NOMO-1 treated with dmso at 0.1 percent for 144 hours (cell line): ENCODE measurements around the gene ZNF367.
"Not testable (repeated sequence)": the region's sequence is repeated elsewhere in the genome, so short reads cannot be mapped to it uniquely, and the experiment has no call there.

Experiments
- DNase-seq: peaks from one replicate; lab custom pipeline; 2025; ENCODE audit not compliant: unreplicated experiment; lab: John Stamatoyannopoulos, UW

Gene ZNF367

DNA sequence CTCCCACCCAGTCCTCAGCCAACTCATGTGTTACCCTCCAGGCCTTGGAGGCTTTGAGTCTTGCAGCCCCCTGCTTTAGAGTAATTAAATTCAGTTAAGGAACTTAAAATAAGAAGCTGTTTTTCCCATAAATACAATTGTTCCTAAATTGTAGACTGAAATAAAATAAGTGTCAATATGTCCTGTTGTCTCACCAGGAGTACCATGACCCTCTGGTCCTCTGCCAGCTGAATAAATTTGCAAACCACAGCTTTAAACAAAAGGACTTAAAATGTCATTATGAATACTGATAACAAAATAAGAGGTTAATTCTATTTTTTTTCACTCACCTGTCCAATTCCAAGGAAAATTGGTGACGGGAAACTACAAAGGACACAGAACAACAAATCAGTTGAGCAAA, 50.2 kb downstream of the ZNF367 start:
- no peak for DNase-seq

DNA sequence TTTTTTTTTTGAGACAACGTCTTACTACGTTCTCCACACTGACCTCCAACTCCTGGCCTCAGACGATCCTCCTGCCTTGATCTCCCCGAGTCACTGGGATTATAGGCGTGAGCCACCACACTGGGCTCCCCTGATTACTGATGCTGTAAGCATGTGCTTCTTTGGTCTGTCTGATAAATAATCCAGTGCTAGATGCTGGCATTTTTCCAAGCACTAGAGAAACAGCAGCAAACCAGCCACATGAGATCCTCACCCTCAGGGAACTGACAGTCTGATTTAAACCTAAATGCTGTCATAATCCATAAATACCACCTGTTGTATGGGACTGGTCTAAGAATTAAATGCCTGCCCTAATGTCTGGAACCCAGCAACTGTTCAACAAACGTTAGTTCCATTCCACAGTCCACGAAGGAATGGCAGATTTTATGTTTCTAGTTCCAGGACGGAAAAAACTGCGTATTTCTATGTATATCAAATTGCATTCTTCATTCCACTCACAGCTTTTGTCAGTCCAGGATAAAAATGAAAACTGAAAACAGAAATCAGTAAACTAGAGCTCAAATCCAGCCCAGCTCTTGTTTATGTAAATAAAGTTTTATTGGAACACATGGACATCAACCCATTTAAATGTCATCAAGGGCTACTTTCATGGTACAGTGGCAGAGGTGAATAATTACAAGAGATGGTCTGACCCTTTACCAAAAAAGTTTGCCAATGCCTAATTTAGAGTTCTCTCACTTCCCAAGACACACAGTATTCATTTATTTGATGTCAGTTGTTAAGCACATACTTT, 54.8 kb downstream of the ZNF367 start:
- DNase-seq, result no peak

DNA sequence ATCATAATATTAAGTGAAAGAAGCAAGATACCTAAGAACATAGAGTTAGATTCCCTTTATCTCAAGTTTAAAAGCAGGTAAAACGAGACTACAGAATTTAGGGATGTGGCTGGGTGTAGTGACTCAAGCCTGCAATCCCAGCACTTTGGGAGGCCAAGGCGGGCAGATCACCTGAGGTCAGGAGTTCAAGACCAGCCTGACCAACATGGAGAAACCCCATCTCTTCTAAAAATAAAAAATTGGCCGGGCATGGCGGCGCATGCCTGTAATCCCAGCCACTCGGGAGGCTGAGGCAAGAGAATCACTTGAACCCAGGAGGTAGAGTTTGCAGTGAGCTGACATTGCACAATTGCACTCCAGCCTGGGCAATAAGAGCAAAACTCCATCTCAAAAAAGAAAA, 56.1 kb downstream of the ZNF367 start:
- DNase-seq, result not testable (repeated sequence)

DNA sequence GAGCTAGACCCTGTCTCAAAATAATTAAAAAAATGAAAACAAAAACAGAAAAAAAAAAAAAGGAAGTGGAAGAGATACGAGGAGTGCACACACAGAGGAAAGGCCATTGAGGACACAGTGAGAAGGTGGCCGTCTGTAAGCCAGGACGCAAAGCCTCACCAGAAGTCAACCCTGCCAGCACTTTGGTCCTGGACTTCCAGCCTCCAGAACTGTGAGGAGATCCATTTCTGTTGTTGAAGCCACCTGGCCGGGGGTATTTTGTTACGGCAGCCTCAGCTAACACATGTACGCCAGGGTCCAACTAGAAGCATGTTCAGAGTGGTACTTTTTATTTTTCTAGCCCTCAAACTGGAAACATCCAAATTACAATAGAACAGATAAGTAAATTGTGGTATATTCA, 56.5 kb downstream of the ZNF367 start:
- no peak for DNase-seq

DNA sequence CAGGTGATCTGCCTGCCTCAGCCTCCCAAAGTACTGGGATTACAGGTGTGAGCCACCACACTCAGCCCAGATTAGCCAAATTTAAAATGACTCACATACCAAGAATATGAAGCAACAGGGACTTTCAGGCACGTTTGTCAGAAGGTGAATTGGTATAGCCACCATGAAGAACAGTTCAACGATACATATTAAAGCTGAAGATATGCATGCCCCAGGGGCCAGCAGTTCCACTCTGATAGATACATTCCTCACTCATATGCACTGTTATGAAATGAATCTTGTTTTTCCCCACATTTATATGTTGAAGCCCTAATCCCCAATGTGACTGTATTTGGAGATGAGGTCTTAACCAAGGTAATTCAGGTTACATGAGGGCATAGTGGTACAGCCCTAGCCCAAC, 57.2 kb downstream of the ZNF367 start:
- DNase-seq, result no peak

DNA sequence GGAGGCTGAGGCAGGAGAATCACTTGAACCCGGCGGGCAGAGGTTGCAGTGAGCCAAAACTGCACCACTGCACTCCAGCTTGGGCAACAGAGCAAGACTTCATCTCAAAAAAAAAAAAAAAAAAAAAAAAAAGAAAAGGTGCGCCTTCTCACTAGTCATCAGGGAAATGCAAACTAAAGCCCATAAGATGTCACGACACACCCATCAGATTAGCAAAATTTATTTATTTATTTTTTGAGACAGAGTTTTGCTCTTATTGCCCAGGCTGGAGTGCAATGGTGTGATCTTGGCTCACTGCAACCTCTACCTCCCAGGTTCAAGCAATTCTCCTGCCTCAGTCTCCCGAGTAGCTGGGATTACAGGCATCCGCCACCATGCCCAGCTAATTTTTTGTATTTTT, 57.6 kb downstream of the ZNF367 start:
- DNase-seq, result not testable (repeated sequence)

DNA sequence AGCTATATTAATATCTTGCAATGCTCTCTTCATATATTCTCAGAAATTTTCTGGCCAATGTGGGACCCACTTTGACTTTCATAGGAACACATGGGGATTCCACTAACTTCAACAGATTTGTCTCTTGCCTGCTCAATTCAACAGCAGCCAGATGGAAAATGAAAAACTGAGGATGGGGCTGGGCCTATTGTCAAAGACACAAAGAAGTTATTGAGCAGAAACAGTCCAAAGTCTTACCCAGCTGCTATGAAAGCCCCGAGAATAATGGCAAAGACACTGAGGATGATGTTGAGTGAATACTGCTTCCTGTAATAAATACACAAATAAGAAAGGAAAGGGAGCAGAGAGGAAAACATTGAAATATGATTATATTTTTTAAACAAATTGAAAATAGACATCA, 67.3 kb downstream of the ZNF367 start:
- no peak for DNase-seq

DNA sequence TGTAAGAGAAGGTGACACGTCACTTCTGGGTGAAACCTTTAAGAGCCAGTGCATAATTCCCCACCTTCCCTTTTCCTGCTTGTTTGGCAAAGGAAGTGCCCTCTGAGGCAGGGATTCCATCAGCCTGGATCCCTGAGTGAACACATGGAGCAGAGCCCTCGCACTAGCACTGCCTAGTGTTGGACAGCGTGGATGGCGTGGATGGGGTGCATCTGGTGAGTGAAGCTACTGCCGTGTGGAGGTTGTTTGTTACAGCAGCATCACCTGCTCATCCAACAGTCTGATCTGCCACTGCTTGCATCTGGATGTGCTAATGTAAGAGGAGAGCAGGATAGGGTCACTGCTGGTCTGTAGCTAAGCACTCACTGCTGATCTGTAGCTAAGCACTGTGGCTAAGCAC, 69.9 kb downstream of the ZNF367 start:
- DNase-seq, result no peak

DNA sequence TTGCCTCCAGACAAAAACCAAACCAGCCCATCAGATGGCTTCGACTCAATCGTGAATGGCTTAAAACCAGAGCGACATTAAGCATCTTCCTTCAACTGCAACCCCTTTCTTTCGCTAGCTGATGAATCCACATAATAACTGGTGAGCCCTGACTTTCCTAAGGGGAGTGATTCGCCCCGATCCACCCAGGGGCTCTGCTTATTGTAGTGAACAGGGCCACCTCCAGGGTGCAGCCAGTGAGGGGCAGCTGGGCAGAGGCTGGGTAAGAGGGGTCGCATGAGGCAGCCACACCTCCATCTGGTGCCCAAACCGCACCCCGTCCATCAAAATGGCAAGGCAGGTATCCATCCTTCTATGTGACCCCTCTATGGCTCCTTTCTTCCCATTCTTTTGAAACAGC, 72.6 kb downstream of the ZNF367 start:
- DNase-seq, result no peak

DNA sequence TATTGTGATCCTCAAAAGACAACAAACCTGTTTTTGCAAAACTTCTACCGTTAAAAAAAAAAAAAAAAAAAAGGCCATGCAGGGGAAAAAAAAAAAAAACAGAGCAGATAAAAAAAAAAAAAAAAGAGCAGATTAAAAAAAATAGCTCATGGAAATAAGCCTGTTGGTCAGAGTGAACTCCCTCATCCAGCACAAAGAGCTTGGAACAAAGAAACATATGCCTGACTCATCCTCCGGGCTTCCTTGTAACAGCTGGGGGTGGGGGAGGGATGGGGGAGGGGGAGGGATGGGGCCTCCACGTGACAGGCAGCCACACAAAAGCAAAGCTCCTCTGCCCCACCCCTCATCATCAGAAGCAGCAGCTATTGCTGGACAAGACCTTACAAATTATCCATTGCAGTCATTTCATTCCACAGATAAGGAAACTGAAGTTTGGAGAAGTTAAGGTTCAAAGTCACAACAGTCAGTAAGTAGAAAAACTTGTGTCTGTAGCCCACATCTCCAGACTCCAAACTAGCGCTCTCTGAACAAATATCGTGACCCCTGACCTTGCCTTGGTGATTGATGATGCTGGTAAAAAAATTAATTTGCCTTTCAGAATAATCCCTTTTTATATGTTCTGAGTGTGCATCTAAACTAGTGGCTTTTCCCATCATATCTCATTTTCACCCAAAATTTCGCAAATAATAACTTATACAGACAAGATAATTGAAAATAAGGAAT, 73.6 kb downstream of the ZNF367 start:
- no peak for DNase-seq

DNA sequence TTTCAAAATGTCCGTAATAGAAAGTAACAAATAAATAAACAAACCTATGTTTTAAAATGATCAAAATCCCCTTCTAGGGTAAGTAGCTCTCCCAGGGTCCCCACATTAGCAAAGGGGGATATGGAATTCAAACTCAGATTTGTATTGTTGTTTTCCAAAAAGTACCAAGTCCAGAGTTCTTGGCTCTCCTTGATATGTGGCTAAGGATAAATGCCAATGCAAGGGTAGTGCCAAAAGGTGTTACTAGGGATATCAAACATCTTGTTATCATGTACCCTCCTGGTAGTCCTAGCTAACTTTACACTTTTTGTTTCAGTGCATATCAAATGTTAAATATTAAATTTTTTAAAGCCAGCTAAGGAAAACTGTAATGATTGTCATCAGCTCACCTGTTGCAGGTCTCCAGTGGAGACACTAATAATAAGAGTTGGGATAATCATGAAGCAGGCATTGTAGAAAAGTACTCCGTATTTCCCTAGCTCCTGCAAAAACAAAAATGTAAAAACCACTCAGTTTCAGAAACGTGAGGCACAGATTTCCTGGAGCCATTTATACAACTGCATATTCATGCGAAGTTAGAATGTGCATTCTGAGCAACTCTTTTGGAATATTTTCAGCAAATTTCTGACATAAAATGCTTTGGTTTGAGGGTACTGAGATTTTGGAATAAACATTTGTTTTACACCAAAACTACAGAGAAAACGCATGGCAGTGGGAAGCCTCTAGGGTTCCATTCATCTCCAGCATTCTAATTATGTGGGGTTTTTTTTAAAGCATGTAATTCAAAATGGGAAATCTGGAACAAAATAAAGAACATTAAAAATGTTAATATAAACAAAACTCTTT, 74.4 kb downstream of the ZNF367 start:
- DNase-seq, result no peak

DNA sequence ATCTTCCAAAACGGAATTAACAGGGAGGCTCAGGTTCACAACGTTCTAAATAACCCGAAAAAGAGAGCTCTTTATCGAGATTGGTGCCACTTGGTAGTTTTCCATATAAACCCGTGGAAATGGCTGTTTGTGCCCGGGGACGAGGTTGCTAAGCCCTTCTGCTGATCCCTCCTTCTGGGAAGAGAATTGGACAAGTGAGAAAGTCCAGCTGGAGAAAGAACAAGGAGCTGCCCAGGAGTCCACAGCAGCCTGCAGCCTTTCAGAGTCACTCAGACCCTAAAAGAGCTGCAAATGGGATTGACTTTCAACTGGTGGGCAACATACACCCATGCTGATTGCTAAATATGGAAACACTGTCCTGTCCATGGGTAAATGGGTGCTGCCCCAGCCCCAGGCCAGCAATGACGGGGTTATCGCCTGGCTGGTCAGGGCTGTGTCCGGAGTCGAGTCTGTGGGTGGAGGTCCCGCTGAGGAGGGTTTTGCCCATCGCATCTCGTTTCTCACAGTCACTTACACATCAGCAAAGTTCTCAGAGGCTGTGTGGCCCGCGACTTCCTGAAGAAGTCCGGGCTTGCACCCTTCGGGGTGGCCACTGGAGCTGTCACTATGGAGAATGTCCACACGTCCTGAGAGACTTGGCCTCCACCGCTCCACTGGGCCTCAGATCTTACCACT, 75.5 kb downstream of the ZNF367 start:
- DNase-seq, result no peak

DNA sequence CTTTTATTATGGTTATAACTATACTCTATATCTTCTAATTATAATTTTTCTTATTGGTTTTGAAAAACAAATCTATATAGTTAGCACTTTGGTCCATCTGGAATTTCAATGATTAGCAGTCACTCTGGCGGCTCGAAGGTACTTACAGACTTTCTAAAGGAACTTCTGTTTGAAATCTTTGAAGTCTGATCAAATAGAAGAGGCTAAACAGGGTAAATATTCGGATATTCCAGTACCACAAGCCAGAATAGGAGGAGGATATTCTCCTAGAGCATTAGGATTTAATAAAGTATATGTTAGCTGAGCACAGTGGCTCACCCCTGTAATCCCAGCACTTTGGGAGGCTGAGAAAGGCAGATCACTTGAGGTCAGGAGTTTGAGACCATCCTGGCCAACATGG, 77.5 kb downstream of the ZNF367 start:
- no peak for DNase-seq

DNA sequence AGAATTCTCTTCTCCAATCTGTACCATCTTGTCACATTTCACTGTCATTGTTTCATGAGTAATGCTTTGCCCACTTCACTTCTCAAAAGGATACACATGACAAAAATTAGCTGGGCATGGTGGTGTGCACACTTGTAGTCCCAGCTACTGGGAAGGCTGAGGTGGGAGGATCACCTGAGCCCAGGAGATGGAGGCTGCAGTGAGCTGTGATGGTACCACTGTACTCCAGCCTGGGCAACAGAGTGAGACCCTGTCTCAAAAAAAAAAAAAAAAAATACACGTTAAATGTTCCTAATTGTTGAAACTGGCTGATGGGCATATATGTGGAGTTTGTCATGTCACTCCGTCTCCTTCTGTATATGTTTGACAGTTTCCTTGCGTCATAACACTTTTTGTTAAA, 79.9 kb downstream of the ZNF367 start:
- DNase-seq, result no peak
